Neural cell (in vitro differentiated cells): ENCODE measurements around the gene CACNA1A.

Experiments
- EP300 ChIP-seq: fragments of 450-650 bp; conservative IDR thresholded peaks from 2 replicates; pipeline ENCODE4 v1.6.1; 2014; ENCODE audit warnings: antibody characterized with exemption, mild to moderate bottlenecking, moderate library complexity; ENCODE audit not compliant: poor library complexity, severe bottlenecking
- EZH2 ChIP-seq: fragments of 200-600, 300-800 bp; shearing (Covaris generic), sonication (generic); IDR thresholded peaks from 2 replicates; pipeline ENCODE4 v1.6.1; 2014; ENCODE audit warnings: antibody characterized with exemption, low read length, borderline replicate concordance, mild to moderate bottlenecking; ENCODE audit not compliant: insufficient read depth, poor library complexity, severe bottlenecking
- TF ChIP-seq, protein P1 (sequence below): fragments of 450-650 bp; IDR thresholded peaks from 2 replicates; pipeline ENCODE4 v1.5.1; 2014; ENCODE audit warnings: antibody characterized with exemption, mild to moderate bottlenecking, moderate library complexity; ENCODE audit not compliant: poor library complexity, severe bottlenecking

DNA sequence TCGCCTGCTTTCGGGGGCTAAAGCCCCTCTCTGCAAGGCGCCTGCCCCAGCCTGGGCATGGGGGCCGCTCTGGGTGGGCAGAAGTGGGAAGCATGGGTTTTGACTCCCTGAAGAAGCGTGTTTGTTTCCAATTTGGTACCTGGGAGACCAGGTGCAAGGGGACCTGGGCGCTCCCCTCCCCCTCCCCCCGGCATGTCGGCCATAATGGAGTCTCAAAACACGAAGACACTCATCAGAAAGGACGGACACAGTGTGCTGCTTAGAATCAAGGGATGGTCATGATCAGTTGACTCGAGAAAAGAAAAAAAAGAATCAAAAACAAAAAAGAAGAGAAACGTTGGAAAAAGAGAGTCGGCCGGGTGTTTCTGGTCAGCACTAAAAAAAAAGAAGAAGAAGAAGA is 279.3 kb downstream of the CACNA1A start:
- TF ChIP-seq EP300 (no peak), EZH2 (no peak)
- TF ChIP-seq, protein P1, sequence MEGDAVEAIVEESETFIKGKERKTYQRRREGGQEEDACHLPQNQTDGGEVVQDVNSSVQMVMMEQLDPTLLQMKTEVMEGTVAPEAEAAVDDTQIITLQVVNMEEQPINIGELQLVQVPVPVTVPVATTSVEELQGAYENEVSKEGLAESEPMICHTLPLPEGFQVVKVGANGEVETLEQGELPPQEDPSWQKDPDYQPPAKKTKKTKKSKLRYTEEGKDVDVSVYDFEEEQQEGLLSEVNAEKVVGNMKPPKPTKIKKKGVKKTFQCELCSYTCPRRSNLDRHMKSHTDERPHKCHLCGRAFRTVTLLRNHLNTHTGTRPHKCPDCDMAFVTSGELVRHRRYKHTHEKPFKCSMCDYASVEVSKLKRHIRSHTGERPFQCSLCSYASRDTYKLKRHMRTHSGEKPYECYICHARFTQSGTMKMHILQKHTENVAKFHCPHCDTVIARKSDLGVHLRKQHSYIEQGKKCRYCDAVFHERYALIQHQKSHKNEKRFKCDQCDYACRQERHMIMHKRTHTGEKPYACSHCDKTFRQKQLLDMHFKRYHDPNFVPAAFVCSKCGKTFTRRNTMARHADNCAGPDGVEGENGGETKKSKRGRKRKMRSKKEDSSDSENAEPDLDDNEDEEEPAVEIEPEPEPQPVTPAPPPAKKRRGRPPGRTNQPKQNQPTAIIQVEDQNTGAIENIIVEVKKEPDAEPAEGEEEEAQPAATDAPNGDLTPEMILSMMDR = no peak
